Mesendoderm (in vitro differentiated cells): ENCODE measurements around the gene ENG.

Experiments
- DNase-seq: peaks from one replicate; pipeline ENCODE4 v3.0.0; 2013
- H2AK5ac ChIP-seq: 2 replicates; pipeline ENCODE4 v1.6.1; 2013; ENCODE audit warnings: low read length, inconsistent platforms
- H2BK120ac ChIP-seq: 2 replicates; pipeline ENCODE4 v1.6.1; 2013; ENCODE audit warnings: low read depth, mild to moderate bottlenecking, low read length, moderate library complexity, mixed read lengths
- H2BK15ac ChIP-seq: replicated peaks from 2 replicates; pipeline ENCODE4 v1.6.1; 2013; ENCODE audit warnings: low read depth, mild to moderate bottlenecking, moderate library complexity
- H2BK5ac ChIP-seq: 2 replicates; pipeline ENCODE4 v1.6.1; 2013; ENCODE audit warnings: low read length, inconsistent platforms
- H3K18ac ChIP-seq: 2 replicates; pipeline ENCODE4 v1.6.1; 2013; ENCODE audit warnings: mild to moderate bottlenecking, low read length, mixed read lengths
- H3K23ac ChIP-seq: one replicate; pipeline ENCODE4 v1.6.1; 2013; ENCODE audit warnings: low read length
- H3K27ac ChIP-seq: 2 replicates; pipeline ENCODE4 v1.5.1; 2013; ENCODE audit warnings: low read depth, mild to moderate bottlenecking, inconsistent platforms, low read length, moderate library complexity
- H3K27me3 ChIP-seq: 2 replicates; pipeline ENCODE4 v1.6.1; 2013; ENCODE audit warnings: low read length, control low read depth, mild to moderate bottlenecking, inconsistent platforms; ENCODE audit not compliant: insufficient read depth, poor library complexity
- H3K36me3 ChIP-seq: 2 replicates; pipeline ENCODE4 v1.6.1; 2013; ENCODE audit warnings: low read length, inconsistent platforms; ENCODE audit not compliant: control insufficient read depth, insufficient read depth
- H3K4ac ChIP-seq: one replicate; pipeline ENCODE4 v1.6.1; 2013; ENCODE audit warnings: low read depth, mild to moderate bottlenecking, low read length, moderate library complexity
- H3K4me1 ChIP-seq: 2 replicates; pipeline ENCODE4 v1.6.1; 2013; ENCODE audit warnings: low read depth, low read length, inconsistent platforms; ENCODE audit not compliant: control insufficient read depth
- H3K4me2 ChIP-seq: 2 replicates; pipeline ENCODE4 v1.6.1; 2013; ENCODE audit warnings: low read length
- H3K4me3 ChIP-seq: 2 replicates; pipeline ENCODE4 v1.5.1; 2013; ENCODE audit warnings: mild to moderate bottlenecking, low read length
- H3K56ac ChIP-seq: one replicate; pipeline ENCODE4 v1.6.1; 2013; ENCODE audit warnings: low read length
- H3K79me1 ChIP-seq: 2 replicates; pipeline ENCODE4 v1.6.1; 2013; ENCODE audit warnings: low read length, inconsistent platforms
- H3K79me2 ChIP-seq: 2 replicates; pipeline ENCODE4 v1.6.1; 2013; ENCODE audit warnings: mild to moderate bottlenecking, low read length; ENCODE audit not compliant: control insufficient read depth, insufficient read depth
- H3K9ac ChIP-seq: 2 replicates; pipeline ENCODE4 v1.6.1; 2013; ENCODE audit warnings: low read length, inconsistent platforms
- H4K5ac ChIP-seq: one replicate; pipeline ENCODE4 v1.6.1; 2013; ENCODE audit warnings: low read length
- H4K8ac ChIP-seq: one replicate; pipeline ENCODE4 v1.6.1; 2013; ENCODE audit warnings: low read depth, mild to moderate bottlenecking, control low read depth, low read length, moderate library complexity
- WGBS: extraction: QIAGEN DNeasy Blood & Tissue Kit; methylation state at CpG from one replicate; pipeline ENCODE4 v1.1.7; 2013; ENCODE audit warnings: low lambda C conversion rate, missing lambda C conversion rate; ENCODE audit not compliant: insufficient coverage; ENCODE audit errors: extremely low coverage; 5-methylcytosine and 5-hydroxymethylcytosine counted together

ENG gene

DNA sequence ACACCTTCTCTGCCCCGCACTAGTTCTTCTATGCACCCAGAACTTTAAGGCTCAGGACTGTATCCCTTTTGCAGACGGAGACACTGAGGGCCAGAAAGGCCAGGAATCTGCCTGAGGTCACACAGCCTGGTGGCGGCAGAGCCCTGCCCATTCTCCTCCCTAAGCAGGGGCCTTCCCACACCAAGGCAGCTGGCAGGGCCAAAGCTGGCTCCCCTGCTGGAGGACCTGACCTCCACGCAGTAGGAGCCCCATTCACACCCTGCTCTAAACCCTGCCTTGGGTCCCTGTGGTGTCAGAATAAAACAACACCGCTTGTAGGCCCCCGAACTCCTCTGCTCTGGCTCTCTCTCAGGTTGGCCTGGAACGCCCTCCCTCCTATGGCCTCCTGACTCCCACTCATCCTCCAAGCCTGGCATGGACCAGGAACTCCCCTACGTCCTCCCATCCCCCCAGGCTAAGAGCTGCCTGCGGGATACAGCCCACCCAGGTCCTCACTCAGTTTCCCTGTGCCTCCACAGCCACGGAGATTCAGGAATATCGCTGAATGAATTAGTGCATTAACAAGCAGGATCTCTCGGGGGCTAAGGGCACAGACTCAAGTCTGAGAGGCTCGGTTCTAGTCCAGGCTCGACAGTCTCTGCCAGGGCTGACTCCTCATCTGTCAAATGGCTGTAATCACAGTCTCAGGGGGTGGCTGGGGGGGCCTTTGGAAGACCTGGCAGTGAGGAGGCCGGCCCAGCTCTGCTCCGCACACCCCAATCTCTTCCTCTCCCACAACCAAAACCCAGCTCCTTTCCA is 42.1 kb upstream of the ENG start:
- H4K8ac ChIP-seq, result no peak overlapping the region
- no peak for DNase-seq
- peaks cover 4% of the 10 kb centered on the region for H3K36me3 ChIP-seq
- no CpG with 5 or more reads among the region's 16 CpGs for WGBS
- H3K27me3 ChIP-seq, result no peaks in the 10 kb centered on the region
- H2BK120ac ChIP-seq, result no peak overlapping the region
- H3K79me1 ChIP-seq, result no peaks in the 10 kb centered on the region
- no peak overlapping the region for H2BK15ac ChIP-seq
- H3K23ac ChIP-seq, result no peak overlapping the region
- no peak overlapping the region for H3K18ac ChIP-seq
- H3K79me2 ChIP-seq, result no peaks in the 10 kb centered on the region
- no peak overlapping the region for H3K9ac ChIP-seq
- no peaks in the 10 kb centered on the region for H3K4me1 ChIP-seq
- no peak overlapping the region for H4K5ac ChIP-seq
- no peak overlapping the region for H3K4ac ChIP-seq
- no peak overlapping the region for H3K56ac ChIP-seq
- no peak overlapping the region for H3K4me2 ChIP-seq
- no peak overlapping the region for H3K4me3 ChIP-seq
- H2BK5ac ChIP-seq, result no peak overlapping the region
- H2AK5ac ChIP-seq, result no peak overlapping the region
- H3K27ac ChIP-seq, result no peak overlapping the region

DNA sequence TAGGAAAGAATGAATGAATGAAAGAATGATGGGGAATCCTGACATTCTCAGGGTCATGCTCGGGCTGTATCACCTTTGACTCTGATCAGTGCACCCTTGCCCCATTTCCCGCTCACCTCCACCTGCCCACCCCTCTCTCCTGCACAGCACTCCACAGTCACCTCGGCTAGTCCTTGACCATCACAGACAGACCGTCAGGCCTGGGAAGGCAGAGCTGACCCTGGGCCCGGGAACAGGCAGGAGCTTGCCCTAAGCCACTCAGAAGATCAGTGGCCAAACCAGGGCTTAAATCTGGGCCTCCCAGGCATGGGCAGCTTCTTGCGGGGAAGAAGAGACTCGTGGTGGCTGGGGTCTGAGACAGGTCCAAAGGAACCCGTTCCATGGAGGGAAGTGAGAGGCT is 41.4 kb upstream of the ENG start:
- Histone ChIP-seq H3K4me2 (no peak overlapping the region), H3K56ac (no peak overlapping the region), H2BK15ac (no peak overlapping the region), H3K4me3 (no peak overlapping the region), H2BK5ac (no peak overlapping the region), H3K27ac (no peak overlapping the region), H3K23ac (no peak overlapping the region), H2AK5ac (no peak overlapping the region), H2BK120ac (no peak overlapping the region), H4K5ac (no peak overlapping the region), H3K36me3 (peaks cover 4% of the 10 kb centered on the region), H3K79me1 (no peaks in the 10 kb centered on the region), H4K8ac (no peak overlapping the region), H3K4ac (no peak overlapping the region), H3K18ac (no peak overlapping the region), H3K79me2 (no peaks in the 10 kb centered on the region), H3K9ac (no peak overlapping the region), H3K4me1 (no peaks in the 10 kb centered on the region), H3K27me3 (no peaks in the 10 kb centered on the region)
- no CpG with 5 or more reads among the region's 8 CpGs for WGBS
- no peak for DNase-seq

DNA sequence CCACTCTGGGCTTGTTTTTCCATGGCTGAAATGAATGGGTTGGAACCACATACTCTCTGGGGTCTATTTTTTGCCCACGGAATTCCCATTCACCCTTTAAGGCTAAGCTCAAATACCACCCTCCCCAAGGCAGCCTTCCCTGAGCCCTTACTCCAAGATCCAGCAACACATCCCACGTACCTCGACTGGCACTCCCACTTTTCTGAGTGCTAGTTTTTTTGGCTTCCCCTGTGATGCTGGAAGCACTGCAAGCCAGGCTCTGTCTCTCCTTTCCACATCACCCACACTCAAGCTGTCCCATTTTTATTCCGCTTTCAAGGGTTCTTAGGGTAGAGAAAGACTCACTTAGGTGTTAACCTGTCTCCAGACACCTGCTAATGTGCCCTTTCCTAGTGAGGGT is 38.9 kb upstream of the ENG start:
- H3K79me1 ChIP-seq, result no peaks in the 10 kb centered on the region
- no peak overlapping the region for H3K18ac ChIP-seq
- H2BK120ac ChIP-seq, result no peak overlapping the region
- no peaks in the 10 kb centered on the region for H3K79me2 ChIP-seq
- H3K36me3 ChIP-seq, result peaks cover 6% of the 10 kb centered on the region
- no peak overlapping the region for H3K9ac ChIP-seq
- no peaks in the 10 kb centered on the region for H3K27me3 ChIP-seq
- no peak overlapping the region for H3K4me3 ChIP-seq
- H2BK15ac ChIP-seq, result no peak overlapping the region
- WGBS, result no CpG with 5 or more reads among the region's 4 CpGs
- no peak overlapping the region for H3K27ac ChIP-seq
- H4K8ac ChIP-seq, result no peak overlapping the region
- no peak overlapping the region for H3K23ac ChIP-seq
- no peak overlapping the region for H3K56ac ChIP-seq
- no peaks in the 10 kb centered on the region for H3K4me1 ChIP-seq
- no peak overlapping the region for H2AK5ac ChIP-seq
- no peak overlapping the region for H4K5ac ChIP-seq
- no peak for DNase-seq
- no peak overlapping the region for H3K4me2 ChIP-seq
- H2BK5ac ChIP-seq, result no peak overlapping the region
- H3K4ac ChIP-seq, result no peak overlapping the region

DNA sequence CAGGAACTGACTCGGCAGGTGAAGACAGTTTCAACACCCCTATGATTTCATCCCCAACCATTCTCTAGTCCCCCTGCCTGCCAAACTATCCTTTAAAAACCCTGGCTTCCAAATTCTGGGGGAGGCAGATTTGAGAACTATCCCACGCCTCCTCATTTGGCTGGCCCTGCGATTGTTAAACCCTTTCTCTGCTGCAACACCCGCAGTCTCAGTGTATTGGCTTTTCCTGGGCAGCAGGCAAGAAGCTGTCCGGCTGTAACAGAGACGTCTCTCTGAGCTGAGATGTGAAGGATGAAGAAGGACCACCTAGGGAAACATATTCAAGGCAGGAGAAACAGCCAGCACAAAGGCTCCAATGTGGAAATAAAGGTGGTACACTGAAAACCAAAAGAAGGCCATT is 38.4 kb upstream of the ENG start:
- no peaks in the 10 kb centered on the region for H3K4me1 ChIP-seq
- no peak overlapping the region for H3K4ac ChIP-seq
- peaks cover 6% of the 10 kb centered on the region for H3K36me3 ChIP-seq
- no peaks in the 10 kb centered on the region for H3K27me3 ChIP-seq
- H3K23ac ChIP-seq, result no peak overlapping the region
- H3K56ac ChIP-seq, result no peak overlapping the region
- H3K9ac ChIP-seq, result no peak overlapping the region
- no peak overlapping the region for H2BK15ac ChIP-seq
- no peaks in the 10 kb centered on the region for H3K79me1 ChIP-seq
- no peak overlapping the region for H2AK5ac ChIP-seq
- H4K5ac ChIP-seq, result no peak overlapping the region
- H3K18ac ChIP-seq, result no peak overlapping the region
- no peaks in the 10 kb centered on the region for H3K79me2 ChIP-seq
- no peak overlapping the region for H3K27ac ChIP-seq
- WGBS, result no CpG with 5 or more reads among the region's 6 CpGs
- DNase-seq, result no peak
- no peak overlapping the region for H3K4me2 ChIP-seq
- H4K8ac ChIP-seq, result no peak overlapping the region
- H2BK5ac ChIP-seq, result no peak overlapping the region
- no peak overlapping the region for H2BK120ac ChIP-seq
- no peak overlapping the region for H3K4me3 ChIP-seq

DNA sequence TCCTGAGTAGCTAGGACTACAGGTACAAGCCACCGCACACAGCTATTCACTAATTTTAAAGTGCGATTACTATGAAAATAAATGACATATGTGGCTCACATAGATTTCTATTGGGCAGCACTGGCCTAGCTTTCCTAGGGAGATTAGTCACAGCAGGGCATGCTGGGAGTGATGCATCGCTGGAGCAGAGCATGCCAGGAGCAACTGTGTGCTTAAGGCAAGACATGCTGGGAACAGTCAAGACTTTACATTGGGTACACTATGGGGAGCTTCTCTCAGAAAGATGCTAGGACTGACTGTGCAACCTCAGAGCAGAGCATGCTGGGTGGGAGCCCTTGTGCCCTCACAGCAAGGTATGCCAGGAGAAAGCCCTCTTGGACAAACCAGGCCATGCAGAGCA is 35.6 kb upstream of the ENG start:
- peaks cover 6% of the 10 kb centered on the region for H3K36me3 ChIP-seq
- no peak for DNase-seq
- WGBS, result no CpG with 5 or more reads among the region's 3 CpGs

DNA sequence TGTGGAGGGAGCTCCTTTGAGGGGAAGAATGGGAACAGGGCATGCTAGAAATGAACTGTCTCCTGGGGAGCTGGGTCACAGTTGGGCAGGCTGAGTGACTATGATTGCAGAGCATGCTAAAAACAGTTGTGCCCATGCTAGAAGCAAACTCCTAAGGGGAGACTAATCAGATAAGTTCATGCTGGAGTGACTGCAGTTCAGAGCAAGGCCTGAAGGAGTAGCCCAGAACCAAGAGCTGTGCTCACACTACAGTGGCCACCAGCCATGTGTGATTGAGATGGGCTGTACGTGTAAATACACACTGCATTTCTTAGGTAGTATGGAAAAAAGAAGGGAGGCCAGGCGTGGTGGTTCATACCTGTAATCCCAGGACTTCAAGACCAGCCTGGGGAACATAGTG is 33.3 kb upstream of the ENG start:
- Histone ChIP-seq H4K8ac (no peak overlapping the region), H3K79me2 (no peaks in the 10 kb centered on the region), H3K79me1 (no peaks in the 10 kb centered on the region), H2AK5ac (no peak overlapping the region), H4K5ac (no peak overlapping the region), H3K4ac (no peak overlapping the region), H3K18ac (no peak overlapping the region), H3K56ac (no peak overlapping the region), H3K27ac (no peak overlapping the region), H2BK5ac (no peak overlapping the region), H3K27me3 (no peaks in the 10 kb centered on the region), H3K23ac (no peak overlapping the region), H3K36me3 (peaks cover 2% of the 10 kb centered on the region), H2BK15ac (no peak overlapping the region), H2BK120ac (no peak overlapping the region), H3K4me1 (no peaks in the 10 kb centered on the region), H3K9ac (no peak overlapping the region), H3K4me3 (no peak overlapping the region), H3K4me2 (no peak overlapping the region)
- DNase-seq, result no peak
- WGBS, result no CpG with 5 or more reads among the region's 2 CpGs

More for the DNA sequence above, 35.6 kb upstream of the ENG start:
- Histone ChIP-seq H3K27me3 (no peaks in the 10 kb centered on the region), H4K8ac (no peak overlapping the region), H2AK5ac (no peak overlapping the region), H4K5ac (no peak overlapping the region), H3K4ac (no peak overlapping the region), H3K23ac (no peak overlapping the region), H3K27ac (no peak overlapping the region), H2BK5ac (no peak overlapping the region), H3K4me1 (no peaks in the 10 kb centered on the region), H3K18ac (no peak overlapping the region), H3K56ac (no peak overlapping the region), H3K79me1 (no peaks in the 10 kb centered on the region), H3K4me2 (no peak overlapping the region), H3K4me3 (no peak overlapping the region), H2BK120ac (no peak overlapping the region), H3K79me2 (no peaks in the 10 kb centered on the region), H3K9ac (no peak overlapping the region), H2BK15ac (no peak overlapping the region)
